DND-41 (cell line): ENCODE data around the gene HS3ST1.

ENCODE experiments used
- ATAC-seq: fragments of 200-7000 bp; cut with Tn5 transposase; 3 replicates; pipeline ENCODE4 v1.9.1; 2021; ENCODE audit warnings: low read depth; ENCODE audit not compliant: insufficient read depth
- DNase-seq: peaks from one replicate; pipeline ENCODE4 v3.0.0-alpha.2; 2020
- H2AFZ ChIP-seq: 2 replicates; pipeline ENCODE4 v1.6.0; 2012; ENCODE audit warnings: low read depth, low read length
- H3K27ac ChIP-seq: 2 replicates; pipeline ENCODE4 v1.5.1; 2012; ENCODE audit warnings: low read length, inconsistent platforms
- H3K27me3 ChIP-seq: fragments of 200-600 bp; sonication (generic); 2 replicates; pipeline ENCODE4 v1.6.0; 2012; ENCODE audit warnings: low read length, mild to moderate bottlenecking, inconsistent platforms; ENCODE audit not compliant: insufficient read depth, poor library complexity
- H3K36me3 ChIP-seq: 2 replicates; pipeline ENCODE4 v1.5.1; 2012; ENCODE audit warnings: low read length, inconsistent platforms; ENCODE audit not compliant: insufficient read depth
- H3K4me1 ChIP-seq: 2 replicates; pipeline ENCODE4 v1.5.1; 2012; ENCODE audit warnings: mild to moderate bottlenecking, low read length; ENCODE audit not compliant: insufficient read depth
- H3K4me2 ChIP-seq: 2 replicates; pipeline ENCODE4 v1.6.0; 2012; ENCODE audit warnings: mild to moderate bottlenecking, moderate library complexity, low read length, inconsistent platforms; ENCODE audit not compliant: insufficient read depth
- H3K4me3 ChIP-seq, 2 experiments: fragments of 200-600 bp in 1 of 2; shearing (Covaris generic) in 1 of 2; 2 replicates each; pipeline ENCODE4 v1.5.1; 2012 to 2016; ENCODE audit warnings: inconsistent platforms in 2 of 2, low read length in 2 of 2, mild to moderate bottlenecking in 2 of 2, low read depth in 1 of 2, moderate library complexity in 1 of 2
- H3K79me2 ChIP-seq: 2 replicates; pipeline ENCODE4 v1.6.0; 2012; ENCODE audit warnings: low read length, inconsistent platforms; ENCODE audit not compliant: insufficient read depth
- H3K9ac ChIP-seq: 2 replicates; pipeline ENCODE4 v1.6.0; 2012; ENCODE audit warnings: low read depth, mild to moderate bottlenecking, inconsistent platforms, low read length, moderate library complexity
- H3K9me3 ChIP-seq: 2 replicates; pipeline ENCODE4 v1.5.1; 2012; ENCODE audit warnings: low read length, moderate library complexity, mild to moderate bottlenecking, inconsistent platforms; ENCODE audit not compliant: insufficient read depth, severe bottlenecking
- H4K20me1 ChIP-seq: 2 replicates; pipeline ENCODE4 v1.6.0; 2012; ENCODE audit warnings: low read length; ENCODE audit not compliant: insufficient read depth
- EZH2 ChIP-seq: IDR thresholded peaks from 3 replicates; pipeline ENCODE4 v1.6.1; 2012; ENCODE audit warnings: borderline replicate concordance, low read depth, mild to moderate bottlenecking, moderate library complexity, low read length, inconsistent platforms; ENCODE audit not compliant: severe bottlenecking
- TF ChIP-seq, protein P1 (sequence below): IDR thresholded peaks from 2 replicates; pipeline ENCODE4 v1.5.1; 2012; ENCODE audit warnings: borderline replicate concordance, low read length, moderate library complexity, mild to moderate bottlenecking; ENCODE audit not compliant: poor library complexity, severe bottlenecking; ENCODE audit errors: extremely low read depth

The HS3ST1 gene

DNA sequence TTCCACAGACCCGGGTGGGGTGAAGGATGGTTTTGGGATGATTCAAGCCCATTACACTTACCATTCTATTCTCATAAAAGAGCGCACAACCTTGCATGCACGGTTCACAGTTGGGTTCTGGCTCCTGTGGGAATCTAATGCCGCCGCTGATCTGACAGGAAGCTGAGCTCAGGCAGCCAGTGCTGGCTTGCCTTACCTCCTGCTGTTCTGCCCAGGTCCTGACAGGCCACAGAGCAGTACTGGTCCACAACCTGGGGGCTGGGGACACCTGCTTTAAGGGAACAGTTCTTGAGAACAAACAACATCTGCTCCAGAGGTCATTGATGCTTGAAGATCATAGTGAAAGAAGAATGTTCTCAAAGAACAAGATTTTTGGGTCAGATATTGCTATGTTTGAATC is 8.0 kb upstream of the HS3ST1 start:
- no peak for DNase-seq
- no peaks in the 10 kb centered on the region for H3K79me2 ChIP-seq

DNA sequence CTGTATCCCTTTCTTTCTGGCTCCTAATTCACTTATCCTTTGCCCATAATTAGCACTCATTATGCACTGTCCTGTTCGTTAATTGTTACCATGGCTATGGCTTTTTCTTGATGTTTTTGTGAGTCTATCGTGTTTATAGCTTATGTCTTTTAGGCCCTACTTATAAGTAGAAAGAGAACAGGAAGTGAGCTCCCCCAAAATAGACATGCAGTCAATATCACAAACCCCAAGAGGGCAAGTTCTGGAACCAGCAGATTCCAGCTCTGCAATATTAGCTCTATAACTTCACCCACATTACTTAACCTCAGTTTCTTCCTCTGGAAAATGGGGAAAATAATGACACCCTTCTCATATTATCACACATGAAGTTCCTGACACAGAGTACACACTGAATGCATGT is 7.4 kb upstream of the HS3ST1 start:
- Histone ChIP-seq H3K36me3 (no peaks in the 10 kb centered on the region), H3K4me1 (no peaks in the 10 kb centered on the region), H3K4me3 (no peak overlapping the region), H3K27me3 (no peaks in the 10 kb centered on the region), H2AFZ (no peak overlapping the region), H3K9ac (no peak overlapping the region), H3K9me3 (no peaks in the 10 kb centered on the region), H3K79me2 (no peaks in the 10 kb centered on the region), H3K4me2 (no peak overlapping the region), H4K20me1 (no peaks in the 10 kb centered on the region), H3K27ac (no peak overlapping the region)
- ATAC-seq (no peak), DNase-seq (no peak)
- no peak for TF ChIP-seq EZH2
- TF ChIP-seq, protein P1, sequence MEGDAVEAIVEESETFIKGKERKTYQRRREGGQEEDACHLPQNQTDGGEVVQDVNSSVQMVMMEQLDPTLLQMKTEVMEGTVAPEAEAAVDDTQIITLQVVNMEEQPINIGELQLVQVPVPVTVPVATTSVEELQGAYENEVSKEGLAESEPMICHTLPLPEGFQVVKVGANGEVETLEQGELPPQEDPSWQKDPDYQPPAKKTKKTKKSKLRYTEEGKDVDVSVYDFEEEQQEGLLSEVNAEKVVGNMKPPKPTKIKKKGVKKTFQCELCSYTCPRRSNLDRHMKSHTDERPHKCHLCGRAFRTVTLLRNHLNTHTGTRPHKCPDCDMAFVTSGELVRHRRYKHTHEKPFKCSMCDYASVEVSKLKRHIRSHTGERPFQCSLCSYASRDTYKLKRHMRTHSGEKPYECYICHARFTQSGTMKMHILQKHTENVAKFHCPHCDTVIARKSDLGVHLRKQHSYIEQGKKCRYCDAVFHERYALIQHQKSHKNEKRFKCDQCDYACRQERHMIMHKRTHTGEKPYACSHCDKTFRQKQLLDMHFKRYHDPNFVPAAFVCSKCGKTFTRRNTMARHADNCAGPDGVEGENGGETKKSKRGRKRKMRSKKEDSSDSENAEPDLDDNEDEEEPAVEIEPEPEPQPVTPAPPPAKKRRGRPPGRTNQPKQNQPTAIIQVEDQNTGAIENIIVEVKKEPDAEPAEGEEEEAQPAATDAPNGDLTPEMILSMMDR = no peak

More for the DNA sequence above, 8.0 kb upstream of the HS3ST1 start:
- ATAC-seq = no peak
- no peaks in the 10 kb centered on the region for H4K20me1 ChIP-seq
- no peak overlapping the region for H3K27ac ChIP-seq
- no peak overlapping the region for H3K4me3 ChIP-seq
- H3K27me3 ChIP-seq = no peaks in the 10 kb centered on the region
- no peaks in the 10 kb centered on the region for H3K9me3 ChIP-seq
- no peaks in the 10 kb centered on the region for H3K36me3 ChIP-seq
- H3K9ac ChIP-seq = no peak overlapping the region
- no peak overlapping the region for H3K4me2 ChIP-seq
- no peaks in the 10 kb centered on the region for H3K4me1 ChIP-seq
- no peak overlapping the region for H2AFZ ChIP-seq
- TF ChIP-seq, protein P1 = no peak
- TF ChIP-seq EZH2 = no peak

DNA sequence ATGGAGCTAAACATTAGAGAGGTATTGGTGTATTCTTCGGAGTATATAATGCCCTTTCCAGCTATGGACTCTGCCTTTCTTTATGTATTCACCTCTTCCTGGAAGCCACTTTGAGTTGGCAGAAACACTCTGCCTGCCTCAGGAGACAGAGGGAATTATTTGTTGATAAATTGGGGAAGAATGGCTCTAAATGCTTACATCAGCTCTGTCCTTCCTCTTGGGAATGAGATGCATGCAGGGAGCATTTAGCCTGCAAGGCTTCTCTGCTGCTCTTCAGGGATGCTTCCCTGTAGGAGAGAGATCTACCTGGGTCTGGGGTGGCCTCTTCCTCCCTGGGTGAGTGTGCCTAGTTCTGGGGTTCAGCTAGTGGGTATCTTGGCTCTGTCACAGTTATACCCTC is 6.9 kb upstream of the HS3ST1 start:
- DNase-seq = no peak
- TF ChIP-seq EZH2 = no peak
- TF ChIP-seq, protein P1 = no peak
- no peak for ATAC-seq
- H3K4me2 ChIP-seq = no peak overlapping the region
- no peaks in the 10 kb centered on the region for H3K79me2 ChIP-seq
- H3K36me3 ChIP-seq = no peaks in the 10 kb centered on the region
- H3K9me3 ChIP-seq = no peaks in the 10 kb centered on the region
- H3K27me3 ChIP-seq = no peaks in the 10 kb centered on the region
- H3K4me3 ChIP-seq = no peak overlapping the region
- no peak overlapping the region for H2AFZ ChIP-seq
- H3K27ac ChIP-seq = no peak overlapping the region
- H3K9ac ChIP-seq = no peak overlapping the region
- H3K4me1 ChIP-seq = no peaks in the 10 kb centered on the region
- no peaks in the 10 kb centered on the region for H4K20me1 ChIP-seq

DNA sequence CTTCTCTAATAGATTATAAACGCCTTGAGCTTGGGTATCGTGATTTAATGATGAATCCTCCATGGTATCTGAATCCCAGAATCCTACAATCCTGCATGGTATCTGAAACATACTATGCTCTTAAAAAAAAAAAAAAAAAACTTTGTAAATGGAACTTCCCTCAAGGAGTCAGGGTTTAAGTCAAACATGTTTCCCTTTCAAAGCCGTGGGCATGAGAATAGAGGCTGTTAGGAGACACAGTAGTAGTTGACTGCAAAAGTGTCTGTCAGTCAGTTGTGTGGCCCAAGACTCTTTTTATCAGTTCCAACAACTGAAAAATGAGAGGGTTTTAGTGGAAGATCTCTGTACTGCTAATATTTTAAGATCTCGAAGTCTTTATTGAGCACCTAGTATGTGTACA is 2.4 kb upstream of the HS3ST1 start:
- Histone ChIP-seq H2AFZ (no peak overlapping the region), H3K27me3 (no peaks in the 10 kb centered on the region), H3K4me3 (no peak overlapping the region), H3K4me2 (no peak overlapping the region), H3K79me2 (no peaks in the 10 kb centered on the region), H3K4me1 (no peaks in the 10 kb centered on the region), H4K20me1 (no peaks in the 10 kb centered on the region), H3K27ac (no peak overlapping the region), H3K9me3 (peaks cover 15% of the 10 kb centered on the region), H3K9ac (no peak overlapping the region), H3K36me3 (no peaks in the 10 kb centered on the region)
- DNase-seq (no peak), ATAC-seq (no peak)
- TF ChIP-seq, protein P1 = no peak
- TF ChIP-seq EZH2 = no peak
